ENCODE results near the gene RPL29.
"Not testable (repeated sequence)": the region's sequence is repeated elsewhere in the genome, so short reads cannot be mapped to it uniquely, and the experiment has no call there.

RPL29 gene

GRCh38 chr3:52005571-52005986, 9.9 kb upstream of the RPL29 start:
- no peak for DNase-seq (ENCODE audit: low read depth)

- DNase-seq (ENCODE audit: low read depth): no peak
Measured at GRCh38 chr3:52004906-52005395, 9.3 kb upstream of the RPL29 start.

DNA sequence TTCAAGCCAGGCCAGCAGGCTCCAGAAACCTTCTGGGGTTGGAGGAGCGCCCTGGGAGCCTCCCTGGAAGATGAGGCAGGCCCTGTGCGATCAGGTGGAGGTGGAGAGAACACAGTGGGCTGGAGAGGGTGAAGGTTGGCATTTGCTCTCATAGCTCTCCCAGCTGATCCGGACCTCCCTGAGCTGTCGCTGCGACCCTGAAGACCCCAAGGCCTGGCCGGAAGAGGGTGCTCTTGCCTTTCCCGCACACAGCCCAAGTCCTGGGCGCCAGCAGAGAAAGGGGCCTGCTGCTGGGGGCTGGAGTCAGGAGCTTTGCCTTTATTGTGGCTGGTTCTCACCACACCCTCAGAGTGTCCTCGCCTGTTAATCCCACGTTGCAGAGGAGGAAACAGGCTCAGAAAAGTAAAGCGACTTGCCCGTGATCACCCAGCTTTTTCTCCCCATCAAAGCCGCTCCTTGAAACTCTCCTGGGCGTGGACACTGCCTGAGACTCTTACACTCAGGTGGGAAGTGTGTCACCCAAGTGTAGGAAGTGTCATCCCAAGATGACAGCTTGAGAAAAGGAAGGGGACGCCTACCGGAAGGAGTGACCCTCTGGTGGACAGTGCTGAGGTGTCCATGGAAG, 8.6 kb upstream of the RPL29 start:
- DNase-seq (ENCODE audit: low read depth): peak; percentile 27

GRCh38 chr3:52002748-52003147, 7.1 kb upstream of the RPL29 start:
- no peak for DNase-seq (ENCODE audit: low read depth)

DNA sequence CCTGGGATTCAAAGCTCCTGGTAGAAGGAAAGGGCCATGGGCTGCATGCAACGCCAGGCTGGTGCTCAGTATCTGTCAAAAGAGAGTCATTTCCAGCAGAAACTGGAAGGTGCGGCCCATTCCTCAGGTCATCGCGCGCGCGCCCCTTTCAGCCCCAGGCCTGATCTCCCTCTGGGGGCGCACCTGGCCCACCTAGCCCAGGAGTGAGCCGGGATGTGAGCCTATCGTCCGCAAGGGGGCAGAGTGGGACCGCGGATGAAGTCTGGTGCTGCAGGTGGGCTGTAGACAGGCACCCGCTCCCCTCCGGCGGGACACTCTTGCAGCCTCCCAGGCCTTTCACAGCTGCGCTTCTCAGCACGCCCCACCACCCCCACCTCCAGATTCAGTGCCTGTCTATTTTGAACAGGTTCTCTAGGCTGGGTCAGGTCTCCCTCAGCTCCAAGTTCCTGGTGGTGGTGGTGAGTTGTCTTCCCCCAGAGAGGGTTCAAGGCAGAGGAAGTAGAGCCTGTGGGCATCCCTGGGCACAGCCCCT, 5.8 kb upstream of the RPL29 start:
- peak; percentile 21 for DNase-seq (ENCODE audit: low read depth)

DNA sequence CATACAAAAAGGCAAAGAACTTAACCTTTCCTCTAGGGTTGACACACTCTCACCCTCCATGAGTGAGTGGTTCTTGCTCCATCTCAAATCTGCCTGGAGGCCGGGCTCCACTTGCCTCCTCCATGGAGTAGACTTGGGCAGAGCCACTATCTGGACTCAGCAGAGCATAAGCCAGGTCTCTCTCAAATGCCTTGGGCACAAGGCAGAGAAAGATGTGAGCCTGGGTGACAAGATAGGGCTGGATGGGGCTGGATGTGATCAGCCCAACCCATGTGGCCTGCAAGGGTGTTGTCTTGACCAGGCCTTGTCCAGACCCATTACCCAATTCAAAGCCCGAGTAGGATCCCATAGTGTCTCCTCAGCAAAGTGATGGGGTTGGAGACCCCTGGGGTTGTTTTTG, 4.2 kb upstream of the RPL29 start:
- no peak for DNase-seq (ENCODE audit: low read depth)

DNA sequence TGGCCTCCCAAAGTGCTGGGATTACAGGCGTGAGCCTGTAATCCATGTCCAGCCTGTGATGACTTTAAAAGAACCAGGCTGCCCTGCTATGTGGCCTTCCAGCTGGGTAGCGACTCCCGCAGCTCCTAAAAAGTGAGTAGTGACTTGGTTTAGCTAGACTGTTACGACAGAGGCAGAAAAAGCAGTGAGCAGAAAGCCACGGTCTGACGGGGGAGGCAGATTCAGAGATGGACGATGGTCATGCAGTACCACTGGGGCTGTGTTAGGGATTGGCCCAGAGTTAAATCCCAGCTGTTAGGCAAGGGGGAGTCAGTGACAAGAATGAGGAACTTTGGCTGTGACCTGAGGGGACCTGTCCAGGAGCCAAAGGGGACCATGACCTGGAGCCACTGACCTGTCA, 3.1 kb upstream of the RPL29 start:
- DNase-seq (ENCODE audit: low read depth): no peak

DNA sequence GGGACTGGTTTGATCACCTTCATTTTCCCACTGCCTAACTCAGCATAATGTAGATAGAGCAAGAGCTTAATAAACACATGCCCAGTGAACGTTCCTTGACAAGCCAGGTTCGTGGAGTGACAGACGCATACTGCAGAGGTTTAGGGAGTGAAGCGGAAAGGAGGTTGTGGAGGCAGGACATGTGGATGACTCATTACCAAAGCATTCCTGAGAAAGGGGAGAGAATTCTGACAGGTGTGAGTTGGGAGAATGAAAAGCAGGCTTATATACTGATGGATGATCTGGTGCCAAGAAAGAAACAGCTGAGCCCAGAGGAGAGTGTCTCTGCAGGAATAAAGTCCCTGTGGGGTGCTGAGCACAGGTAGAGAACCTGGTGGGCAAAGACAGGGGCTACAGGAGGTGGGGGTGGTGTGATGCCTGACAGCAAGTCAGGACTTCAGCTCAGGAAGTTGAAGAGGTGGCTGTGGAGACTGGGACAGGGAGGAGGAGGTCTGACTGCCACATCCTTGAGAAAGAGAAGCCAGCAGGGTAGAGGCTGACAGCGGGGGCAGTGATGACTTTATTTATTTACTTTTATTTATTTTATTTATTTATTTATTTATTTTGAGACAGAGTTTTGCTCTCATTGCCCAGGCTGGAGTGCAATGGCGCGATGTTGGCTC, 2.4 kb upstream of the RPL29 start:
- no peak for DNase-seq (ENCODE audit: low read depth)

GRCh38 chr3:51997172-51997571, 1.5 kb upstream of the RPL29 start:
- no peak for DNase-seq (ENCODE audit: low read depth)

- no peak for DNase-seq (ENCODE audit: low read depth)
Measured at GRCh38 chr3:51994530-51994929, 1.2 kb downstream of the RPL29 start.

DNA sequence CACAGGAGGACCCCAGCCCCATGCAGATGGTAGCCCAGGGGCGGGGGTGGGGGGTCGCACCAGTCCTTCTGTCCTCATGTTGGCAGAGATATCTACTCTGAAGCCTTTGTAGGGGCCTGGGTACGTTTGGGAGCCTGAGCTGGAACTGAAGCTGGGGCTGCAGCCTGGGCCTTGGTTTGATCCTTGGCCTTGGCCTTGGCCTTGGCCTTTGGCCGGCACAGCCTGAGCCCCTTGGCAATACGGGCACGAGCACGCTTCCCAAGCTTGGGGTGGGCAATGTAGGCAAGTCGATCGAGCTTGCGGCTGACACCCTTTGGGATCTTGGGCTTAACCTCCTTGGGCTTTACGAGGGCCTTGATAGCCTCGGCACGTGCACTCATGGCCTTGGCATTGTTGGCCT, 2.0 kb downstream of the RPL29 start:
- DNase-seq (ENCODE audit: low read depth): not testable (repeated sequence)

DNA sequence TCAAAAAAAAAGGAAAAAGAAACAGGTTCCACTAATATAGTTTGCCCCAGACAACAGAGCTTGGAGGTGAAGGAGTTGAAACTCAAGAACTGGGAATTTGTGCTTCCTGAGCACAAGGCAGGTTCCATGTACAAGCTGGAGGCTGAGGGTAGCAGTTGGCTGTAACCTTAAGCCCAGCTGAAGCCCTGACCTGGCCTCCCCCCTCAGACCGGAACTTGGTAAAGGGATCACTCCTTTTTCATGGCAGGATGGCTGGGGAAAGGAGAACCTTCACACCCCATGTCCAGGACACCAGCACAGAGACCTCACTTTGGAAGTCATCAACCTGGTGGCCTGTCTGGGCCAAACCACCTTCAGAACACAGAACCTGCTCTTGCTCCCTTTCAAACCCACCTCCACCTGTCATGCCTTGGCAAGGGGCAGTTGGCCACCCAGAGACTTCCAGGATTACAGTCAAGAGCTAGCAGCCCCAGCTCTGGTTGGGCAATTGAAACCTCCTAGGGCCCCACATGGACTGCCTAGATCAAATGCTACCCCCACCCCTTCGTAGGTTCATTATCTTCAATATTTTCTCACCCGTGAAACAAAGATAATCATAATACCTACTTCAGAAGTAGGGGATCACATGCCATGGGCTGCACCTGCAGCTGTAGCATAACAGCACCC, 3.5 kb downstream of the RPL29 start:
- DNase-seq (ENCODE audit: low read depth): no peak

GRCh38 chr3:51990501-51990971, 5.2 kb downstream of the RPL29 start:
- DNase-seq (ENCODE audit: low read depth): not testable (repeated sequence)

GRCh38 chr3:51988286-51989146, 7.2 kb downstream of the RPL29 start:
- no peak for DNase-seq (ENCODE audit: low read depth)

GRCh38 chr3:51987568-51987967, 8.1 kb downstream of the RPL29 start:
- DNase-seq (ENCODE audit: low read depth): no peak

GRCh38 chr3:51986010-51986947, 9.4 kb downstream of the RPL29 start:
- DNase-seq (ENCODE audit: low read depth): no peak

- DNase-seq (ENCODE audit: low read depth): no peak
Measured at GRCh38 chr3:51985063-51985462, 10.6 kb downstream of the RPL29 start.

DNA sequence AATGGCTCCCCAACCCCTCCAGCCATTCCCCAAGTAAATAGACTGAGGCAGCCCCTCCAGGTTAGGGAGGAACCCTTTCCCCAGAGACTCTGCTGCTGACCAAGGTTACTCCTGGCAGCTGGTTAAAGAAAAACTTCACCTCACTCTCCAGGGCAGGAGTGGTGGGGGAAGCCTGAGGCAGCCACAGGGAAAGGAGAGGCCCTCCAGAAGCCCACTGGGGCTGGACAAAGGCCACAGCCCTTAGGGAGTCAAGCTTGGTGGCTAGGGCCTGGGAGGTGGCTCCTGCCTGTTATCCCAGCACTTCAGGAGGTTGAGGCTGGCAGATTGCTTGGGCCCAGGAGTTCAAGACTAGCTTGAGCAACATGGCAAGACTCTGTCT, 11.4 kb downstream of the RPL29 start:
- no peak for DNase-seq (ENCODE audit: low read depth)

- no peak for DNase-seq (ENCODE audit: low read depth)
Measured at GRCh38 chr3:51983578-51984268, 12.0 kb downstream of the RPL29 start.

Data from fibroblast of gingiva (primary cell).